Globus pallidus (tissue), 1 donor: ENCODE data around the gene OSBPL5.

ENCODE experiments used
- DNase-seq: peaks from one replicate; pipeline ENCODE4 v3.0.0-alpha.2; 2015; ENCODE audit warnings: low spot score

OSBPL5 gene, protein sequence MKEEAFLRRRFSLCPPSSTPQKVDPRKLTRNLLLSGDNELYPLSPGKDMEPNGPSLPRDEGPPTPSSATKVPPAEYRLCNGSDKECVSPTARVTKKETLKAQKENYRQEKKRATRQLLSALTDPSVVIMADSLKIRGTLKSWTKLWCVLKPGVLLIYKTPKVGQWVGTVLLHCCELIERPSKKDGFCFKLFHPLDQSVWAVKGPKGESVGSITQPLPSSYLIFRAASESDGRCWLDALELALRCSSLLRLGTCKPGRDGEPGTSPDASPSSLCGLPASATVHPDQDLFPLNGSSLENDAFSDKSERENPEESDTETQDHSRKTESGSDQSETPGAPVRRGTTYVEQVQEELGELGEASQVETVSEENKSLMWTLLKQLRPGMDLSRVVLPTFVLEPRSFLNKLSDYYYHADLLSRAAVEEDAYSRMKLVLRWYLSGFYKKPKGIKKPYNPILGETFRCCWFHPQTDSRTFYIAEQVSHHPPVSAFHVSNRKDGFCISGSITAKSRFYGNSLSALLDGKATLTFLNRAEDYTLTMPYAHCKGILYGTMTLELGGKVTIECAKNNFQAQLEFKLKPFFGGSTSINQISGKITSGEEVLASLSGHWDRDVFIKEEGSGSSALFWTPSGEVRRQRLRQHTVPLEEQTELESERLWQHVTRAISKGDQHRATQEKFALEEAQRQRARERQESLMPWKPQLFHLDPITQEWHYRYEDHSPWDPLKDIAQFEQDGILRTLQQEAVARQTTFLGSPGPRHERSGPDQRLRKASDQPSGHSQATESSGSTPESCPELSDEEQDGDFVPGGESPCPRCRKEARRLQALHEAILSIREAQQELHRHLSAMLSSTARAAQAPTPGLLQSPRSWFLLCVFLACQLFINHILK

DNA sequence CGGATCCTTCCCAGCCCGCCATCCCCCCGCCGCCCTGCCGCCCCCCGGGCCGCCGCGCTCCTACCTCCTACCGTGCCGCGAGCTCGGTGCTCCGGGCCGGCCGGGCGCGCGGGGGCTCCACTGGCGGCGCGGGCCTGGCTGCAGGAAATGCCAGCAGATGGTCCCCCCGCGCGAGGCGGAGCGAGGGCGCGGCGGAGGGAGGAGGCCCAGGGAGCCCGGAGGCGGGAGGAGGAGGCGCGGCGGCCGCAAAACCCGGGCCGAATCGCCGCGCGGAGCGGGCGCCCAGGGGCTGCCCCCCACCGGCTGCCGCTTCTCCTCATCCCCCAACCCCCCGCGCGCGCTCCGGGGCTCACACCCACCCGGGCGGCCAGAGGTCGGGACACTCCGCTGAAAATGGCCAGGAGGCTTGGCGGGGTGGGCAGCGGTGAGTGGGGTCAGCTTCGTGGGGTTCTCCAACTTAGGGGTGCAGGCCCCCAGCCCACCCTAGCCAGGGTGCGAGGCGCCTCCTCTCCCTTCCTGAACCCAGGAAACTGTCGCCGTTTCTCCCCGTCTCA, at the start of gene OSBPL5:
Gene OSBPL5, minus strand, starts transcription at position 159 of the 554 bp plus-strand sequence. CDS start 36,162 bp downstream, outside the sequence.
- peak; percentile 70 for DNase-seq

DNA sequence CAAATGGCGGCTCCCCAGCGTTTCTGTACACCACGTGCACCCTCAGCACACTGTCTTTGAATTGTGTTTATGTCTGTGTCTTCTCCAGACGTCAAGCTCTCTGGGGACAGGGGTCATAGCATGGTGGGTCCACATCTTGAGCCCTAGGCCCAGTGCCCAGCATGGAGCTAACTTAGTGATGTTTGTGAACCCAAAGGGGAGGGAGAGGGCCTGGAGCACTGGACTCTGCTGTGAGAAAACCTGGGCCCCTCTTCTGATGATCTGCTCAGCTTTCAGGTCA, 49.2 kb upstream of the OSBPL5 start:
- DNase-seq: no peak

DNA sequence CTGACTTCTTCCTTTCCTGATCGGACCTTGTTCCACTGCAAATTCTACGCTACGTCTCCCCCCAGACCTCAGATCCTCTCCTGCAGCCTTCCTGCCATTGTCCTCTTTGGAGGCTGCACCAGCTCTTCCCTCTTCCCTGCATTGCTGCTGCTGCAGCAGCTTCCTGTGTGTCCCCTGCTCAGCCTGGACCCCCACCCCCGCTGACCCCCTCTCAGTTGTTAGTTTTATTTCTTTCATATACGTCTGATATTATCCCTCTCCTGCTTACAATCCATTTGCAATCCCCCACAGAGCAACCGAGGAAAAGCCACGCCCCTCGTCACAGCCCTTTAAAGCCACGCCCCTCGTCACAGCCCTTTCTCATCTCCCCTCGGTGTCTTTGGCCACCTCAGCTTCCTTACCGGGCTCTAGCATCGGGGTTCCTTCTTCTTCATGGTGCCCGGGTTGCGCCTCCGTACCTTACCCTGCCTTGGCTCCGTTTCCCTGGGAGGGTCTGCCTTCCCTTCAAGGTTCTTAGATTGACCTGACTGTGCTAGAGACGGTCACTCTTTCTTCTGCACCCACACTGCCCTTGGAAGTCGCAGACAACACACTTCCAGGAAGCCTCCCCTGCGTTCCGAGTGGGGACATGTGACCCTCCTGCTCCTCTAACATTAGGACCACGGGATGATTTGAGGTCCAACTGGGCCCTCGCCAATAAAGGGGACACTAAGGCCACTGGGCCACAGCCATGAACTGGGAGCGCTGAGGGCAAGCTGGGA, 48.7 kb upstream of the OSBPL5 start:
- no peak for DNase-seq

DNA sequence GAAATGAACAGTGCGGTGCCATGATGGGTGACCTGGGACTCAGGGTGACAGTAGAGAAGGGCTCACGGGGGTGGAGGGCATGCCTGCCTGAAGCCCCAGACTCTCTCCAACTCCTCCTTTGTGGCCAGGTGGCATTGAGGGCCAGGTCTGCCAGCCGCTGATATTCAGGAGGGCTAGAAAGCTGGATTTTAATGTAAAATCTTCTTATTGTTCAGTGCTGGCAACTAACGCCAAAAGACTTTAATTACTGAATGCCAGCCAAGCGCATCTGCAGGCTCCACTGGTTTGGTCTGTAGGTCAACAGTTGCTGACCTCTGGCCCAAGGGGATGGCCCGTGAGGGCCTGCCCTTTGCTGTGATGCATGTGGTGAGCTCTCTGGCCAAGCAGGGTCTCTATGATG, 43.2 kb upstream of the OSBPL5 start:
- DNase-seq: no peak

DNA sequence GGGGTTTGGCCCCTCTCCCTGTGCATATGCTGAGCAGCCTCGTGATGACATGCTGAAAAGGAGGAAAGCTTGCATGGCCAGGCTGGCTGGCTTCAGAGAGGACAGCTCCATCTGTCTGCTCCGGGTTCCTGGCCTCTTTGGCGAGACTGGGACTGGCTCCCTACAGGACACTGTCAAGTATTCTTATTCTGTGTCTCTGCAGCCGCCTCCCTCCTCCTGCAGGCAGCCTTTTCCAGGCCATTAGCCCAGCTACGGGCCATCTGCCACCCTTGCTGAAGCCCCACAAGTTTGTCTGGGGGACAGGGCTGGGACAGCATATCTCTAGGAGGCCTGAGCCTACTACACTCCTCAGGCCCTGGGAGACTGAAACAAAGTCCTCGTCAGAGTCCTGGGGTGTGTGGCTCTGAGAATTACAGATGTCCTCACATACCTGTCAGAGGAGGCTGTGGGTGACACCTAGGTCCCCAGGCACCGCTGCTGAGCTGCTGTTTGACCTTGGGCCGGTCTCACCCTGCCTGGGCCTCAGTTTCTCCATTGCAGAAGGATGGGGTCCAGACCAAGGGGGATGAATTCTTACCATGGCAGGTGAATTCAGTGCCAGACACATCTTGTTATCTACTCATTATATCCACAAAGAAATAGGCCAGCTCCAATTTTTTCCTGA, 42.5 kb upstream of the OSBPL5 start:
- DNase-seq: no peak

DNA sequence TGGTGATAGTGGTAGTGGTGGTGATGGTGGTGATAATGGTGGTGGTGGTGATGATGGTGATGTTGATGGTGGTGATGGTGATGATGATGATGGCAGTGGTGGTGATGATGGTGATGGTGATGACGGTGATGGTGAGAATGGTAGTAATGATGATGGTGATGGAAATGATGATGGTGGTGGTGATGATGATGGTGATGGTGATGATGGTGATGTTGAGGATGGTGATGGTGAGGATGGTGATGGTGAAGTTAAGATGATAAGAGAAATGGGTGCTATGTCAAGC, 41.8 kb upstream of the OSBPL5 start:
- no peak for DNase-seq

DNA sequence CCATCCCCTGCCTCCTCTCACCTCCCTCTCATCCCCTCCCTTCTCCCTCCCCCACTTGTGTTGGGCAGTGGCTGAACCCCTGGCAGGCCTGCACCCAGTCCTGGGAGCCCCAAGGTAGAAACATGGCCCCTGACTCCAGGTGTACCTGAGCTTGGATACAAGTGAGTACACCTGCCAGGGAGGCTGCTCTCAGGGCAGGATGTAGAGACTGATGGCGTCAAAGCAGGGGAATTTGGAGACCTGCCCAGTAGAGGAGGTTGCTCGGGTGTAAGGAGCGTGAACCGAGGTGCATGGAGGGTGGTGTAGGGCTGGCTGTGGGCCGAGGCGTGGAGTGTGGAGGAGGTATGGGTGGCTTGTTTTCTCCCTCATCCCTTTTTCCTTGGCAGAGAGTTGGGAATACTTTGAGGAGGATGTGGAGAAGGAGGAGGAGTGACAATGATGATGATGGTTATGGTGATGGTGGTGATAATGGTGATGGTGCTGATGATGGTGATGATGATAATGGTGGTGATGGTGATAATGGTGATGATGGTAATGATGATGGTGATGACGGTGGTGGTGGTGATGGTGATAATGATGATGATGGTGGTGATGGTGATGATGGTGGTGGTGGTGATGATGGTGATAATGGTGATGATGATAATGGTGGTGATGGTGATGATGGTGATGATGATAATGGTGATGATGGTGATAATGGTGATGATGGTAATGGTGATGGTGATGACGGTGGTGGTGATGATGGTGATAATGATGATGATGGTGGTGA, 41.2 kb upstream of the OSBPL5 start:
- no peak for DNase-seq

DNA sequence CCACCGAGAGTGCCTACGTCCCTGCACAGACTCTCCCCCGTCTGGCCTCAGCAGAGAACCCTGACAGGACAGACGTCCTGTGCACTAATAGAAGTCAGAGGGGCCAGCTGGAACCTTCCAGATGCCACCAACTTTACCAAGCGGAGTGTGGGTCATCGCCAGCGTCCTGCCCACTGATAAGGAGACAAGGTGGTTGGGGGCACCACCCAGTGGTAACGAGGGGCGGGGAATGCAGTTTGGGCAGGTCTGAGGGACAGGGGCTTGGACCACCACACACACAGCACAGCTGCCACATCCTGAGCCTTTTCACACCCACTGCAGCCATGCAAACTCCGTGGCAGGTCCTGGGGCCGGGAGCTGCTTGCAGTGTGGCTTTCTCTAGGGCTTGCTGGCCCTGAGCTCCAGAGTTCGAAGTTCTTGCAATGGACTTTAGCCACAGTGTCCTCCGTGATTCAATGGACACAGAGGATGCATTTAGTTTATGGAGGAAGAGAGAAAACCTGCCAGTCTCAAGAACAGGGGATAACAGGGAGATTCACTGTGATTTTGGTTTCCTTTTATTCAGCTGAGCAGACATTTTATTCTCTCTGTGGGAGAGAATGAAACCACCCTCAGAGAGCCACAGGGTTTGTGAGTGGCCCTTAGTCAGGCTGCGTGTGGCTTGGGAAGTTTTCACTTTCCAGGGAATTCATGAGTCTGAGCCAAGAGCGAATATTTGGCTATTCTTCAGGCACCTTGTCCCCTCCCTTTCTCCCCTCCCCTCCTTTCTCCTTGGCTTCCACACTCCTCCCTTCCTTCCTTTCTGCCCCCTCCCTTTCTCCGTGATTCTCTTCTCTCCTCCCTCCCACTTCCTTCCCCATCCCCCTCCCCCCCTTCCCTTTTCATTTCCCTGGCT, 40.4 kb upstream of the OSBPL5 start:
- DNase-seq: no peak

DNA sequence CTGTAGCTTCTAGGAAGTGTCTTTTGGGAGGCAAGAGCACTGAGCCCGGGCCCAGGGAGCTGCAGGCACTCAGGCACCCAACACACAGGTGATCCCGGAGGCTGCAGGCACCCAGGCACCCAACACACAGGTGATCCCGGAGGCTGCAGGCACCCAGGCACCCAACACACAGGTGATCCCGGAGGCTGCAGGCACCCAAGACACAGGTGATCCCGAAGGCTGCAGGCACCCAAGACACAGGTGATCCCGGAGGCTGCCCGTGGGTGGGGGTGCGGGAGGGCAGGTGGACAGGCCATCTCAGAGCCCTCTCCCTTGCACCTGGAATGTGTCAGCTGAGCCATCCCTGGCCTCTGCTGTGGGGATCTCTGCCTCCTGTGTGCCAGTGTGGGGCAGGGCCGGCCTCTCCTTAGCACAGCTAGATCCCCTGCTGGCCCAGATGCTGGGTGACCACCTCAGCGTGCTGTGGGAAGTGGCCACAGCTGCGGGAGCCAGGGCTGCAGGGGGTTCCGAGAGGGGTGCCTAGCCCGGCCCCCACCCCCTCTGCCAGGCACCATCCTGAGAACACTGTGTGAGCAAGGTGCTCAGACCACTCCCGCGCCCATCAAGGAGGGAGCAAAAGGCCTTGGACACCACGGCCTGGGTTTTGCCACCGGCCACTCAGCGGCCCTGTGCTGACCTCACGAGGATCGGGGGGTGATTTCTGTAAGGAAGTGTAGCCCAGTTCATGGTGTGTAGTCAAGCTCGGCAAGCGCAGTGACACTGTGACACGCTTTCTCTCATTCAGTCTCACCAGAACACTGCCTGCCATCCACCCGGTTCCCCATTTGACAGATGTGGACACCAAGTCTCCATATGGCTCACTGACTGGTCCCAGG, 39.3 kb upstream of the OSBPL5 start:
- no peak for DNase-seq

DNA sequence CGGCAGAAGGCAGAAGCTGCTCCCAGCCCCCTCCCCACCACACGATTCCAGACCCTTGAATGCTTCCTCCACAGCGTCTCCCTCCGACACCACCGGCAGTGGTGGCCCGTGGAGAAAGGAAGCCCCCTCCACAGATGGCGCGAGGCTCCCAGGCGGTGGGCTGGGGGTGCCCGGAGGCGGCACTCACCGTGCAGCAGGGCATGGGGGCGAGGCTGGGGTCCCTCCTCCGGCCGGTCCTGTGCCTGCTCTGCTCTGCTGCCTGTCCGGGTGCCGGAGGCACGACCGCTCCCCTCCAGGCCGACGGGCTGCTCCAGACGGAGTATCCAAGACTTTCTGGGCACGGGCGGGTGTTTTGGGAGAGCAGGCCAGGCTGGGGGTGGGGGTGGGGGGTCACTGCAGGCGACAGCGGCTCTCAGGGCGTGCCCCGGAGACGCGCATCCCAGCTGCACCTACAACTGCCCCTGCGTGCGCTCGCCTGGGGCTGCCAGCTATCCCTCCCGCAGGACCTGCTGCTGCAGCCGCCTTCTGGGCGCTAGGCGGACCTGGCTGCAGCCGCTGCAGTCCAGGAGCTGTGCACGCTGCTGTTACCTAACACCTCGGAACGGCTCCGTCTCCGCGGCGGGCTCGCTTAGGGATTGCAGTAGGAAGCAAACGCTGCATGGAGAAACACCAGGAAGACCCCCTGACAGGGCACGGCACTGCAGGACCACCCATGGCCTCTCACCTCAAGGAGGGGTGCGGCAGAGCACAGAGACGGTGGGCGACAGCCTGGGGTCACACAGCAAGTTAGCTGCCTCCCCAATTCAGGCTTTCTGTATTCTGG, 38.3 kb upstream of the OSBPL5 start:
- DNase-seq: no peak

DNA sequence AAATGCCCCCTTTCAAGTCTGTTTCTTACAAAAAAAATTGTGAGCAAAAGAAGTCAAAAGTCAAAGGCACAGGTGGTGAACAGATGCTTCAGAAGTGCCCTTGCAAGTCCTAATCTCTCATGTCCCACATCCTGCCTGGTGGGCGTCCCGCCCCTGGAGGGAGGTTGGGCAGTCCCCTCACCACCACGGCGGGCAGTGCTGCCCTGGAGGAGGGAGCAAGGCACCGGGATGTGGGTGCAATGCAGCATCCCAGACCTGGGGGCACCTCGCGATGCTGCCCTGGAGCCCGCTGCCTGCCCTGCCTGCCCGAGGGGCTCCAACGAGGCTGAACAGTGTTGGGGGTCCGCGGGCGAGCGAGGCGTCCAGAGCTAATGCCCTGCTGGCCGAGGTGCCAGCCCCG, 37.6 kb upstream of the OSBPL5 start:
- DNase-seq: no peak

DNA sequence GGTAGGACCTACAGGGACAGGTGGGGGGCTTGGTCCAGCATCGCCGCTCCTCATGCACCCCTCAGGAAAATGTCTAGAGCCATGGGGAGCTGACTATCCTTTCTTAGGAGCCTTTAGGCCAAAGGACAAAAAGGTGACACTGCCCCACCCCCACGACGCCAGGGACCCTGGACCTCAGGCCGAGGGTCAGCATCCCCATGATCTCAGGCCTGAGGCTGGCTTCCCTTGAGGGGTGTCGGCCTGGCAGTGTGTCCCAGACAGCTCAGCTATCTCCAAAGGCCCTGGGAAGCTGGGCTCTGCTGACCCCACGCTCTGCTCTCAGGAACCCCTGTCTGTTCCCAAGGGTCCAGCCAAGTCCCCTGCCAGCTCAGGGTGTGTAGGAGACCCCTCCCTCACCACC, 37.2 kb upstream of the OSBPL5 start:
- no peak for DNase-seq

DNA sequence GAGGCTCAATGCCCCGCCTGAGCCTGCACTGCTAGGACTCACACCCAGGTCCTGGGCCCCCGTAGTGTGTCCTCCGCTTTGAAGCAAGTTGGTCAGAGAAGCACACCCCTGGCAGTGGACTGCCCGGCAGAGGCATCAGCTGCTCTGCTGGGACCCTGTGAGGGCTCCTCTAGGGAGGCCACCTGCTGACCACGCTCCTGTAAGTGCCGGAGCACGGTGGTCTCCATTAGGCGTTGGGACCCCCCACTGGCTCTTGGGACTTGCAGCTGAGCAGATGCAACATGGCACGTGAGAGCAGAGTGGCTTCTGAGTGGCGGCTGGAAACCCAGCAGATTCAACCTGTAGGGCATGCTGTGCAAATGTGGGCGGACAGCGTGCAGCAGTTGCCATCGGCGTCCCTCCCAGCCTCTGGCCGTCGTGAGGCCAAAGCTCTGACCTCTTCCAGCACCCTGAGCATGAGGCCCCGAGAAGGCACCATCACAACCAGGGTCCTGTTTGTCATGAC, 36.6 kb upstream of the OSBPL5 start:
- no peak for DNase-seq

DNA sequence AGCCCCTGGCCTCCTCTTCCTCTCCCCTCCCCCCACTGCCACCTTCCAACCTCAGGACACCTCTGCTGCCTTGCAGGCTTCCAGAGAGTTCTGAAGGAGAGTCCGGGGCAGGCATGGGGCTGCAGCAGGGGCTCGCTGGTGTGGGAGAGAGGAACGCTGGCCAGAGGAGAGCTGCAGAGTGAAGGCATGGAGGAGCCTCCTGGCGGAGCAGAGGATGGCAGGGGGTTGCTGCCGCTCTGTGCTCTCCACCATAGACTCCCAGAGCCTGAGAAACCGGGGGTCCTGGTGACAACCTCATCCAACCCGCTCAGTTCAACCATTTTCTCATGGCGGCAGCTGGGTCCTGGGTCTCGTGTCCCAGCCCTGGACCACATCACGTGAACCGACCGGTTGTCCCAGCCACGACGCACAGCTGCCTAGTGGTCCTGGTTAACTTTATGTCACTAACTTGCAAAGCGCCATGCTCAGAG, 36.0 kb upstream of the OSBPL5 start:
- DNase-seq: no peak

DNA sequence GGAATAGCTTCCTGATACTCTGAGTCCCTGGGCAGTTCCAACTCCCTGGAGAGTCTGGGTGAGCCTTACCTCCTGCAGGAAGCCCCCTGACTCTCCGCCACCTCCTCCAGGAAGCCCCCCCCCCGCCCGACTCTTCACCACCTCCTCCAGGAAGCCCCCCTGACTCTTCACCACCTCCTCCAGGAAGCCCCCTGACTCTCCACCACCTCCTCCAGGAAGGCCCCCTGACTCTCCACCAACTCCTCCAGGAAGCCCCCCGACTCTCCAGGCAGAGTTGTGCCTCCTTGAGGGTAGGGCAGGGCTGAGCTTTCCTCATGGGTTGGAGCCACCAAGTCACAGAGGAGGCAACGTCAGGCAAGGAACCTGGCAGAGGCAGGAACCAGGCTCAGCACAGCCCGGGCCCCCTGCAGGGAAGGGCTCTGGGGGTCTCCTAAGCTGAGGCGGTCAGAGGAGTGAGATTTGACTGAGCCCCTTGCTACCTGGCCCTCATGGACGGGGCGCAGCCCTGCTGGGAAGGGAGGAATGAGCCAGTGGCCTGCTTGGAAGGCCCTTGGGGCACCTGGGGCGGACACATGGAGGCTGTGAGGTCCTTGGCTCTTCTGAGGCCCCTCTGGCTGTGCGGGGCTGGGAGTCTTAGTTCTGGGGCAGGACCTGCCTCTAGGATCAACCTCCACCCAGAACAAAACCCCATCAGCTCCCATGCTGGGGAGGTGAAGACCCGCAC, 35.4 kb upstream of the OSBPL5 start:
- DNase-seq: no peak

DNA sequence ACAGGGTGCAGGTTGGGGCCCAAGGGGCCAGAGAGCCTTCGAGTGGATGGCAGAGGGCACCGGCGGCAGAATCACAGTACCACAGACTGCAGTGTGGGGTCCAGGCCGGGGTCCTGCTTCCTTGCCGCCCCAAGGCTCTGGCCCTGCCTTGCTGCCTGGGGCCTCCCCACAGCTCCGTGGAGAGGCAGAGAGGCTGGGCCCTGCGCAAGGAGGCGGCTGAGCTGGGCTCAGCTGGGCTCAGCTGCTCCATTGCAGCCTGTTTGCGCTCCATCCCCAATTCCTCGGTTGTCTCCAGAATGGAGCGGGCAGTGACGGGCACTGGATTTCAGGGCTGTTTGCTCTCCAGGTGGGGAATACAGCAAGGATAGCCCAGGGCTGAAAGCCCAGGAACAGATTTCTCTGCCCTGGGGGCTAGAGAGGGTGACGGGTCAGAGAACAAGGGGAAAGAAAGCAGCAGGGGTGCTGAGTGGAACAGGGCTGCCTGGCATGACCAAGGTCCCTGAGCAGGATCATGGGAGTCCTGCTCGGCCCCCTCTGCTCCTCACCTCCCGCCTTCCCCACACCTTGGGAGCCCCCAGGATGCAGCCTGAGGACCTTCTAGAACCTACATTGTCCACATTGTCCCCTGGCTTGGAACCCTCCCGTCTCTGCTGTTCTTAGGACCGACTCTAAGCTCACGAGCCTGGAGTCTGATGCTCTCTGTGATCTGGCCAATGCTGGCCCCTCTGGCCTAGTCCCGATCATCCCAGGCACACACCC, 34.6 kb upstream of the OSBPL5 start:
- DNase-seq: no peak

DNA sequence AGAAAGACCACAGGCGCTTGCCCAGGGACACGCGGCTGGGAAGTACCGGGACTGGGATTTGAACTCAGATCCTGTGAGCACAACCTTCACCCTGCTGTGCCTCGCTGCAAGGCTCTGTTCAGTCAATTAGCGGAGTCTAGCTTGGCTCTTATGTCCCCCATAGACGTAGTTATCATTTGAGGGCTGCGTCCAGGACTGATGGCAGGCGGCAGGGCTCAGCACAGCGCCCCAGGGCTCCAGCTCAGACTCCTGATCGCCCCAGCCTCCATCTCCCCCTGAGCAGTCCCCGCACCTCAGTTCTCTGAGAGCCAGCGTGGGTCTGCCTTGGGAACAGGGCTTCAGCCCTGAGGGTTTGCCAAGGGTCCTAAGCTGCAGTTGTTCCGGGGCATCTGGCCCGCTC, 33.7 kb upstream of the OSBPL5 start:
- no peak for DNase-seq
